Measurements from ENCODE around the gene NRAP.

Gene NRAP

DNA sequence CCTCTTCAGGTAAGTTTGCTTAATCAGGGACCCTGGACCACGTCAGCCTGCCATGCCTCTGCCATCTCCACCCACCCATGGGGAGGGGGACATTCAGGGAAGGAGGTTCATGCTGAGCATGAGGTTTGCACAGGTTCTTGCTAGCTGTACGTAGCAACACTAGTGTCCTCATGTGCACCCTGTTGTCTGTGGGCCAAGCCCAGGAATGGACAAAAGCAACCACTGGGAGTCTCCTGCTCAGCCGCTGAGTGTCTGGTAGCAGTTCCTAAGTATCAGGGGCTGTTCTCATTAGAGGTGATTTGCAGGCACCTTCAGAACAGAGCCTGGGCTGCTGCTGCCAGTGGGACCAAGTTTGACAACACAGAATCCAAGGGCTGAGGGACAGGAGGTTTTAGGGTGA lies 33.8 kb upstream of the NRAP start:
- H3K4me3 ChIP-seq (replicated peaks; ENCODE audit: low read depth, low read length), result no peak overlapping the region
- DNase-seq (ENCODE audit: extremely low read depth, insufficient read length), result no peak
- TF ChIP-seq, protein P1, sequence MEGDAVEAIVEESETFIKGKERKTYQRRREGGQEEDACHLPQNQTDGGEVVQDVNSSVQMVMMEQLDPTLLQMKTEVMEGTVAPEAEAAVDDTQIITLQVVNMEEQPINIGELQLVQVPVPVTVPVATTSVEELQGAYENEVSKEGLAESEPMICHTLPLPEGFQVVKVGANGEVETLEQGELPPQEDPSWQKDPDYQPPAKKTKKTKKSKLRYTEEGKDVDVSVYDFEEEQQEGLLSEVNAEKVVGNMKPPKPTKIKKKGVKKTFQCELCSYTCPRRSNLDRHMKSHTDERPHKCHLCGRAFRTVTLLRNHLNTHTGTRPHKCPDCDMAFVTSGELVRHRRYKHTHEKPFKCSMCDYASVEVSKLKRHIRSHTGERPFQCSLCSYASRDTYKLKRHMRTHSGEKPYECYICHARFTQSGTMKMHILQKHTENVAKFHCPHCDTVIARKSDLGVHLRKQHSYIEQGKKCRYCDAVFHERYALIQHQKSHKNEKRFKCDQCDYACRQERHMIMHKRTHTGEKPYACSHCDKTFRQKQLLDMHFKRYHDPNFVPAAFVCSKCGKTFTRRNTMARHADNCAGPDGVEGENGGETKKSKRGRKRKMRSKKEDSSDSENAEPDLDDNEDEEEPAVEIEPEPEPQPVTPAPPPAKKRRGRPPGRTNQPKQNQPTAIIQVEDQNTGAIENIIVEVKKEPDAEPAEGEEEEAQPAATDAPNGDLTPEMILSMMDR (IDR thresholded peaks at IDR 0.05; ENCODE audit: insufficient read depth, low read length, poor library complexity, severe bottlenecking), result no peak
- no peaks in the 10 kb centered on the region for H3K27me3 ChIP-seq (replicated peaks; ENCODE audit: control insufficient read depth, insufficient read depth, low read length)
- H3K36me3 ChIP-seq (ENCODE audit: control insufficient read depth, insufficient read depth, low read length), result peaks cover 1% of the 10 kb centered on the region

DNA sequence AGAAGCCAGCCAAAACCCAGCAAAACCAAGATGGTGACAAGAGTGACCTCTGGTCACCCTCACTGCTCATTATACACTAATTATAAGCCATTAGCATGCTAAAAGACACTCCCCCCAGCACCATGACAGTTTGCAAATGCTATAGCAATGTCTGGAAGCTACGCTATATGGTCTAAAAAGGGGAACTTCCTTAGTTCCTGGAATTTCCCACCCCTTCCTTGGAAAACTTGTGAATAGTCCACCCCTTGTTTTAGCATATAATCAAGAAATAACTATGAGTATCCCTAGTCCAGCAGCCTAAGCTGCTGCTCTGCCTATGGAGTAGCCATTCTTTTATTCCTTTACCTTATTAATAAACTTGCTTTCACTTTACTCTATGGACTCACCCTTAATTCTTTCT lies 31.9 kb upstream of the NRAP start:
- no peak for DNase-seq (ENCODE audit: extremely low read depth, insufficient read length)
- no peak overlapping the region for H3K4me3 ChIP-seq (replicated peaks; ENCODE audit: low read depth, low read length)
- H3K36me3 ChIP-seq (ENCODE audit: control insufficient read depth, insufficient read depth, low read length), result peaks cover 6% of the 10 kb centered on the region
- H3K27me3 ChIP-seq (replicated peaks; ENCODE audit: control insufficient read depth, insufficient read depth, low read length), result no peaks in the 10 kb centered on the region
- TF ChIP-seq, protein P1 (IDR thresholded peaks at IDR 0.05; ENCODE audit: insufficient read depth, low read length, poor library complexity, severe bottlenecking), result no peak

DNA sequence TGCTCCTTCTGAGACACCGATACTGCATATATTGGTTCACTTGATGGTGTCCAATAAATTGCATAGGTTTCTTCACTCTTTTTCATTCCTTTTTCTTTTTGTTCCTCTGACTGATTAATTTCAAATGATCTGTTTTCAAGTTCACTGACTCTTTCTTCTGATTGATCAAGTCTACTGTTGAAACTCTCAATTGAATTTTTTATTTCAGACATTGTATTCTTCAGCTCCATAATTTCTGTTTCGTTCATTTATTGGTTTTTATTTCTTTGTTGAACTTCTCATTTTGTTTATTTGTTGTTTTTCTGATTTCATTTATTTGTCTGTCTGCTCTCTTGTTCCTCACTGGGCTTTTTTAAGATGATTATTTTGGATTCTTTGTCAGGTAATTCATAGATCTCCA lies 29.5 kb upstream of the NRAP start:
- no peak for DNase-seq (ENCODE audit: extremely low read depth, insufficient read length)
- TF ChIP-seq, protein P1 (IDR thresholded peaks at IDR 0.05; ENCODE audit: insufficient read depth, low read length, poor library complexity, severe bottlenecking), result no peak
- no peaks in the 10 kb centered on the region for H3K27me3 ChIP-seq (replicated peaks; ENCODE audit: control insufficient read depth, insufficient read depth, low read length)
- peaks cover 5% of the 10 kb centered on the region for H3K36me3 ChIP-seq (ENCODE audit: control insufficient read depth, insufficient read depth, low read length)
- H3K4me3 ChIP-seq (replicated peaks; ENCODE audit: low read depth, low read length), result no peak overlapping the region

DNA sequence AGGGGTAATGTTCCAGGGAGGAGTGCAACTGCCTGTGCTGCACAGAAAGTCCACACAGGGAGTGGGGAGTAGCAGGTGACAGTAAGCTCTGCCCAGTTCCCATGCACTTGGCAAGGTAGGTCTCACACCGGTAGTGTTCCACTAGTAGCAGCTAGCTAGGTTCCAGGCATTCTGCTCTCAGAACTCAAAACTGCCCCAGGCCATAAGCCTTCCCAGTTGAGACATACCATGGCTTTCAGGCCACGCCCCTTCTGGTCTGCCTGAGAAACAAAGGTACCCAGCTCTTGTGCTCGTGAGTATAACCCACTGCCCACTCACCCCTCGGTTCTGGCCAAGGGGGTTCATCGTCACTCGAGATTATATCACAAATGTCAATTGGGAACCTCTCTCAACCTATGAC lies 28.4 kb upstream of the NRAP start:
- Histone ChIP-seq H3K27me3 (replicated peaks; ENCODE audit: control insufficient read depth, insufficient read depth, low read length) (no peaks in the 10 kb centered on the region), H3K36me3 (ENCODE audit: control insufficient read depth, insufficient read depth, low read length) (peaks cover 5% of the 10 kb centered on the region), H3K4me3 (replicated peaks; ENCODE audit: low read depth, low read length) (no peak overlapping the region)
- DNase-seq (ENCODE audit: extremely low read depth, insufficient read length), result no peak
- TF ChIP-seq, protein P1 (IDR thresholded peaks at IDR 0.05; ENCODE audit: insufficient read depth, low read length, poor library complexity, severe bottlenecking), result no peak

DNA sequence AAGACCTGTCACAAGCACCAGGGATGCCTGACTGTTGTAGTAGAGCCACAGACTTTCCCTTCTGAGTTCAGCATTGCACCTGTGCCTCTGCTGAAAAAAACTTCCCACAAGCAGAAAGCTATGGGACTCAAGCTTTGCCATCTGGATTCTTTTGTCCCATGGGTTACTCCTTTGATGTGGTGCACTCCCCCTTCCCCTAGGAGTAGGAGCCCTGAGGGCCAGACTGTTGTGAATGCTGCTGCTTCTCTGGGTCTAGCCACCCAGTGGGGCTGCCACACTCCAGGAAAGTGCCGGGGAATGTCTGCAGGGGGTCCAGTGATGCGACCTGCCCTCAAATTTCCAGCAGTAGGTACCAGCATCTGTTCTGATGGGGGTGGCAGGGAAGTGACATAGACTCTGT lies 27.5 kb upstream of the NRAP start:
- DNase-seq (ENCODE audit: extremely low read depth, insufficient read length), result no peak
- Histone ChIP-seq H3K36me3 (ENCODE audit: control insufficient read depth, insufficient read depth, low read length) (peaks cover 5% of the 10 kb centered on the region), H3K27me3 (replicated peaks; ENCODE audit: control insufficient read depth, insufficient read depth, low read length) (no peaks in the 10 kb centered on the region), H3K4me3 (replicated peaks; ENCODE audit: low read depth, low read length) (no peak overlapping the region)
- TF ChIP-seq, protein P1 (IDR thresholded peaks at IDR 0.05; ENCODE audit: insufficient read depth, low read length, poor library complexity, severe bottlenecking), result no peak

DNA sequence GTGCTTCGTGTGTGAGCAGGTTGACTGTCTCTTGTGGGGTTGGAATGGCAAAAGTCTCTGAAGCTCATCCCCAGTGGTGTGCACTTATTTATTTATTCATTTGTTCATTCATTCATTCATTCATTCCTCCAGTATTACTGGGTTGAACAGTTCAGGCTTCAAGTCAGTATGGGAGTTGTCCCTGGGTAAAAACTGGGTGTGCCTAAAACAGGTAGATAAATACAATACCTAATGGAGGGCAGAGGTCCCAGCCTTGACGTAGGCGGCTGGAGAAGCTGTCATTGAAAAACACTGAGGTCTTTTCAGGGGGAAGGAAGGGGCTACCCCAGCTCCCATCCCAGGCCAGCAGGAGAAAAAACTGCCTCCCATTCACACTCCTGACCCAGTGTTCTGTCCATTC lies 26.9 kb upstream of the NRAP start:
- Histone ChIP-seq H3K27me3 (replicated peaks; ENCODE audit: control insufficient read depth, insufficient read depth, low read length) (no peaks in the 10 kb centered on the region), H3K36me3 (ENCODE audit: control insufficient read depth, insufficient read depth, low read length) (peaks cover 5% of the 10 kb centered on the region), H3K4me3 (replicated peaks; ENCODE audit: low read depth, low read length) (no peak overlapping the region)
- DNase-seq (ENCODE audit: extremely low read depth, insufficient read length), result no peak
- TF ChIP-seq, protein P1 (IDR thresholded peaks at IDR 0.05; ENCODE audit: insufficient read depth, low read length, poor library complexity, severe bottlenecking), result no peak
